ENCODE results near the gene HSF2BP.
"Not testable (repeated sequence)": the region's sequence is repeated elsewhere in the genome, so short reads cannot be mapped to it uniquely, and the experiment has no call there.

The HSF2BP gene

GRCh38 chr21:43701936-43702784, 42.9 kb upstream of the HSF2BP start:
- TF ChIP-seq MAX (IDR thresholded peaks at IDR 0.05; ENCODE audit: low read depth, low read length) (no peak), POLR2A (IDR thresholded peaks at IDR 0.05; ENCODE audit: extremely low read depth, insufficient read length) (no peak), MYC (IDR thresholded peaks at IDR 0.05; ENCODE audit: low read depth, low read length) (no peak), CTCF (IDR thresholded peaks at IDR 0.05; ENCODE audit: low read depth, low read length) (no peak)
- peak; percentile 23 for DNase-seq (ENCODE audit: low read depth)
- H3K4me3 ChIP-seq (ENCODE audit: low read depth, low read length) = no peak overlapping the region

GRCh38 chr21:43699933-43700599, 40.8 kb upstream of the HSF2BP start:
- no peak overlapping the region for H3K4me3 ChIP-seq (ENCODE audit: low read depth, low read length)
- TF ChIP-seq POLR2A (IDR thresholded peaks at IDR 0.05; ENCODE audit: extremely low read depth, insufficient read length) (no peak), MYC (IDR thresholded peaks at IDR 0.05; ENCODE audit: low read depth, low read length) (no peak), MAX (IDR thresholded peaks at IDR 0.05; ENCODE audit: low read depth, low read length) (no peak), CTCF (IDR thresholded peaks at IDR 0.05; ENCODE audit: low read depth, low read length) (no peak)
- DNase-seq (ENCODE audit: low read depth) = no peak

- H3K4me3 ChIP-seq (ENCODE audit: low read depth, low read length); DNase-seq (ENCODE audit: low read depth): not testable (repeated sequence)
These were observed 40.1 kb upstream of the HSF2BP start for GRCh38 chr21:43699492-43699777.

GRCh38 chr21:43697758-43698643, 38.7 kb upstream of the HSF2BP start:
- DNase-seq (ENCODE audit: low read depth) = no peak
- no peak overlapping the region for H3K4me3 ChIP-seq (ENCODE audit: low read depth, low read length)
- no peak for TF ChIP-seq MYC (IDR thresholded peaks at IDR 0.05; ENCODE audit: low read depth, low read length)
- no peak for TF ChIP-seq CTCF (IDR thresholded peaks at IDR 0.05; ENCODE audit: low read depth, low read length)
- no peak for TF ChIP-seq MAX (IDR thresholded peaks at IDR 0.05; ENCODE audit: low read depth, low read length)
- no peak for TF ChIP-seq POLR2A (IDR thresholded peaks at IDR 0.05; ENCODE audit: extremely low read depth, insufficient read length)

GRCh38 chr21:43696214-43696613, 36.9 kb upstream of the HSF2BP start:
- no peak for DNase-seq (ENCODE audit: low read depth)
- TF ChIP-seq CTCF (IDR thresholded peaks at IDR 0.05; ENCODE audit: low read depth, low read length) = no peak
- no peak for TF ChIP-seq MAX (IDR thresholded peaks at IDR 0.05; ENCODE audit: low read depth, low read length)
- TF ChIP-seq POLR2A (IDR thresholded peaks at IDR 0.05; ENCODE audit: extremely low read depth, insufficient read length) = no peak
- no peak for TF ChIP-seq MYC (IDR thresholded peaks at IDR 0.05; ENCODE audit: low read depth, low read length)

More at GRCh38 chr21:43696214-43696613, 36.9 kb upstream of the HSF2BP start:
- H3K4me3 ChIP-seq (ENCODE audit: low read depth, low read length) = no peak overlapping the region

All from NB4 (cell line).